ENCODE measurements around the gene ANAPC2.
A peak's percentile ranks its signal among the peaks of the same experiment; 100 is the strongest.

ANAPC2 gene

DNA sequence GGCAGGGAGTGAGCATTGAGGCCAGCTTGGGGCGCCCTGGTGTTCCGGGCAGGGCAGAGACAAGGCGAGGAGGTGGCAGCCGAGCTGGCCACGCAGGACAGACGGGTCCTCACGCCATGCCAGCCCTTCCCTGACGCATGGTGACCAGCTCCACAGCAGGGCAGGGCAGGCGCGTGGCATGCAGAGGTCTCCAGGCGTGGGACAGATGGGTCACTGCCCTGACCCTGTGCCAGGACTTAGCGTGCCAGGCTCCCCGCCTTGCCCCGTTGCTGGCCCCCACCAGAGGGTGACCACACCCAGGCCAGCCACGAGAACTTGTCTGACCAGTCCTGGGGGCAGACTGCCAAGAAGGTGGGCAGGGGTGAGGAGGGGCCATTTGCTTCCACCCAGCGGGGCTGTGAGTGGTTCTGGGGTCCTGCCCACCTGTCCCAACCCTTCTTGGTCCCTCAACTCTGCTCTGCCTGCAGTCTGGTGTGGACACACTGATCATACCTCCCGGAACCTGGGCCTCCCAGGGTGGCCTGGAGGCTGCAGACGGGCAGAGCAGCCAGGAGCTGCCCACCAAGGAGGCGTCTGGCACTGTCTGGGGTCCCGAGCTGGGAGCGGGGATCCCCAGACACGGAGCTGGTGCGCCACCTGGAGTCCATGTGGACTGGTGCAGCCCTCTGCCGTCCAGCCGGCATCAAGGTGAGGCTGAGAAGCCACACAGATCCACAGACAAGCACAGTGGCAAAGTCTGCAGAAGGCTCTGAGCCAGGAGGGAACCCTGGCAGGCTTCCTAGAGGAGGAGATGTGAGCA lies 38.9 kb upstream of the ANAPC2 start, which contains the start of gene RNF224:
TSS of gene RNF224 (plus strand) at position 449 of the 799 bp plus-strand sequence. CDS start 834 bp downstream, outside the sequence.
- peak; percentile 80 for DNase-seq

DNA sequence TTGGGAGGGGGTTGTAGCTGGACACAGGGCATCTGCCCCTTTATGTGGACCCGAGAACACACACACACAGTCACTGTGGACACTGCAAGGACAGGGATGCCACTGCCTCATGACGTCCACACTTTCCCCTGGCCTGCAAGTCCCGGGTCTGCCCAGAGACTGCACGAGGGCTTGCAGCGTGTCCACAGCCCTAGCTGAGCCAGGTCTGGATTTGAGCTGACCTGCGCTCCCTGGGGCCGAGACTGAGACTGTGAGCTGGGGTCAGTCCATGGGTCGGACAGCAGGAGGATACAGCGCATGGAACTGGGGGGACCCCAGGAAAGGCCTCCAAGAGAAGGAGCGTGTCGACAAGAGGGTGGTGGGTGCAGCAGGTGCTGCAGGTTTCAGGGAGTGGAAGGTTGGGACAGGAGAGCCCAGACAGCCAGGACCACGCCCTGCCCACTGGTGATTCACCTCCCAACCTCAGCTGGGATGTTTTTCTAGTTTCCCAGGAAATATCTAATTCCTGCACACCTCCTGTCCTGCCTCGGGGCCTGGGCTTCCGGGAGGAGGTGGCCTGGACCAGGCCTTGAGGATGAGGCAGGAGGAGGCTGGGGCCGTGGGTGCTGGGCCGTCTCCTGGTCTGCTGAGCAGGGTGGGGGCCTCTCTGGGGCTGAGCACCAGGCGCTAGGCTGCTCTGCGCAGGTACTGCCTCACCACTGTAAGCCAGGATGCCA lies 38.1 kb upstream of the ANAPC2 start:
- no peak for DNase-seq

DNA sequence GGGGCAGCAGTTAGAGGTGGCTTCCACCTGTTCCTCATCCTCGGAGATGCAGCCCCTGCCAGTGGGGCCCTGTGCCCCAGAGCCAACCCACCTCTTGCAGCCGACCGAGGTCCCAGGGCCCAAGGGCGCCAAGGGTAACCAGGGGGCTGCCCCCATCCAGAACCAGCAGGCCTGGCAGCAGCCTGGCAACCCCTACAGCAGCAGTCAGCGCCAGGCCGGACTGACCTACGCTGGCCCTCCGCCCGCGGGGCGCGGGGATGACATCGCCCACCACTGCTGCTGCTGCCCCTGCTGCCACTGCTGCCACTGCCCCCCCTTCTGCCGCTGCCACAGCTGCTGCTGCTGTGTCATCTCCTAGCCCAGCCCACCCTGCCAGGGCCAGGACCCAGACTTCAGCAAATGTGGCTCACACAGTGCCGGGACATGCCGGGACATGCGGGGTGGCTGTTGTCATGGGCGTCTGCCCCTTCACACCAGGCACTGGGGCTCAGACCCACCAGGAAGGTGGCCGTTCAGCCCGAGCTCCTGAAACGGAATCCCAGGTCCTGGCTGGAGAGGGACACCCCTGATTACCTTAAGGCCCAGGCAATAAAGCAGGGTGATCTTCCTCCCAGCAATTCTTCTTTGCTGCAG lies 37.5 kb upstream of the ANAPC2 start:
- DNase-seq, result no peak

DNA sequence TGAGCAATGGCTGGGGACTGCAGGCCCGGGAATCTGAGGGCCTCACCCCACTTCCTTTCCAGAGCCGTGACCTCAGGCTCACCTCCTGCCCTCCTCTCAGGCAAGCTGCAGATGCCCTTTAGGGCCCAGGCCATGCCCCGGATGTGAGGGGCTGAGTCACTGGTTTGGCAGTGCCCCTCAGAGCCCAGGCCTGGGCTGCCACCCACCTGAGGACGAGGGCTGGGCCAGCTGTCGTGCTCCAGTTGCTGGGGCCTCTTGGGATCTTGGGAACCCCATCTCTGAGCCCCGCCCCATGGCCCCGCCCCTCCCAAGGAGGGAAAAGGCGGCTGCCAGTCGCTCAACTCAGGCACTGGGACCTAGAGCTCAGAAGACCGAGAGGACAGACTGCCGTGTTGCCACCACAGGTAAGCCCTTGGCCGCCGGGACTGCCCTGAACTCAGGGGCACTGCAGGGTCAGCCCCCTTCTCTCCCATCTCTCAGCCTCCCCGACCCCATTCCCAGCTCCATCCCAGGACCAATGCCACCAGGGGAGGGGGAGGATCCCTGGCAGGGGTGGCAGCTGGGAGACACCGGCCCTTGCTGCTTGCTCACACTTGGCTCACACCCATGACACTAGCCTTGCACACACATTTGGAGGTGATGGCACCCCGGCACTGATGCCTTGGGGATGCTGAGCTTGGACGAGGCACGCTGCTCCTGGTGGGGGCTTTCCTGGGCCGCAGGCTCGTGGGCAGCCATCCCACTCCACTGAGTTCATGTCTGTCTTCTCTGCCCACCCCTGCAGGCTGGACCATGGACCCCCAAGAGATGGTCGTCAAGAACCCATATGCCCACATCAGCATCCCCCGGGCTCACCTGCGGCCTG lies 36.7 kb upstream of the ANAPC2 start, which contains the start of gene CYSRT1:
TSS of gene CYSRT1 (plus strand) at position 345 of the 865 bp plus-strand sequence. CDS start at position 793, 448 bp downstream.
- DNase-seq, result no peak

DNA sequence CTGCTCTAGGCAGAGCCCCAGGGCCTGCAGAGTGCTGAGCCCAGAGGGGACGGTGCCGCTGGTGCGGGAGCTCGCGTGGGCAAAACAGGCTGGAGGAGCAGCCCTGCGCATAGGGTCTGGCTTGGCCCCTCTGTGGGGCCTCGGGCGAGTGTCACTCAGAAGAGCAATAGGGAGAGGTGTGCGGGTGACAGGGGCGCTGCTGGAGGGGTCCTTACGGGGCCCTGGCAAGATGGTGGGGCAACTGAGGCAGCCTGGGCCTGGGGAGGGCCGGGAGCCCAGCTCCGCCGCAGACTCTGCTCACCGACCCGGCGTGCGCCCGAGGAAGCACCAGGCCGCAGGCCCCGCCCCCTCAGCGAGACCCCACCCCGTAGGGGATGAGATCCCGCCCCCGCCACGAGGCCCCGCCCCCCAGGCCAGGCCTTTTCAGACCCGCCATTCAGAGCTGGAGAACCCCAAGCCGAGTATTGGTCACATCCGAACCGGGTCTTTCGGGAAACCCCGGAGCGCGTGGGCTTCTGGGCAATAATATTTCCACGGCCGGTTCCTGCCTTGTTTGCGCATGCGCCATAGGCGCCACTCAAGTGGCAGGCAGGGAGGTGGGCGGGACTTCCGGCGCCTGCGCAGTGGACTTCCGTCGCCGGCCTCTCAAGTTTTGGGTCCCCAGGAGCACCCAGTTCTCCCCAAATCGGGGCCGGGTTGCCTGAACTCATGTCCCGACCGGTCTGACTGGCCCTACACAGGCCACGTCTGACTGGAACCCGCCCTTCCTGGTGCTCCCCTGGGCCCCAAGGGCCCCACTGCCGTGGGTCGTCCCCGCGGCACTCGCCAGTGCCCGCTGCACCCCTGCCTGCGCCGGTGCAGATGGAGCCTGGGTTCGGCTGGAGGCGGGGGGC lies 35.0 kb upstream of the ANAPC2 start:
- peak; percentile 98 for DNase-seq

DNA sequence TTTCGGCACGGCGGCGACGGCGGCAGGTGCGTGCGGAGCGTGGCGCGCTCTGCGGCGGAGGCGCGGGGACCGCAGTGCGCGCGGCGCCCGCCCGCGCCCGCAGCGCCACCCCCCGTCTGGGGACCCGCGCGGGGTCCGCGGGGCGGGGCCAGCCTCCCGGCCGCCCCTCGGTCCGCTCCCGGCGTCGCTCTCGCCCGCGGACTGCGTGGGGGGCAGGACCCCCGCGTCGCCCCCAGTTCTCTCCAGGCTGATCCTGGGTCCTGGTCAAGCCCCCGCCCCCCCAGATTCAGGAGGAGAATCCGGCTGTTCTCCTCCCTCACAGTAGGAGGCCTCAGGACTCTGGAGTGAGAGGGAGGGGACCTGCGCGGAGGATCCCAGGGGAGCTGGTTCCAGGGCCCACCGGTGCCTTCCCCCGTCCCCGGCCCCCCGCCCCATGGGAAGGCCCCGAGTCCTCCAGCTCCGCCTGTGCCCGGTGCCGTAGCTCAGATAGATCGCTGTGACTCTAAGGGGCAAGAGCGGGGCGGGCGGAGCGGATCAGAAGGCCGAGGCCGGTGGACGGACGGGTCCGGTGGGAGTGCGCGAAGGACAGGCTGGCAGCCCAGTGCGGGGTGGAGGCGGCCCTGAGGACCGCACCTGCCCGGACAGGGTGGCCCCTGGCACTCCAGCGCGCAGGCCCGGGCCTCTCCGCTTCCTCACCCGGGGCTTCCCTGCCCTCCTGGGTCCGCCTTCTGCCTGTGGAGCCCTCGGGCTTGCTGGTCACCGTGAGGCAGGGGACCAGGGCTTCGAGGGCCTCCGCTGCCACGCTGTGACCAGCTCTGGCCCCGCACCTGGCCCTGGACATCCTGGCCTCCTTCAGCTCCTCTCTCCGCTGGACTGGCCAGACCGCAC lies 34.1 kb upstream of the ANAPC2 start, which contains the start of gene RNF208:
TSS of gene RNF208 (minus strand) at position 51 of the 888 bp plus-strand sequence. CDS start 1,028 bp downstream, outside the sequence.
- DNase-seq, result no peak

DNA sequence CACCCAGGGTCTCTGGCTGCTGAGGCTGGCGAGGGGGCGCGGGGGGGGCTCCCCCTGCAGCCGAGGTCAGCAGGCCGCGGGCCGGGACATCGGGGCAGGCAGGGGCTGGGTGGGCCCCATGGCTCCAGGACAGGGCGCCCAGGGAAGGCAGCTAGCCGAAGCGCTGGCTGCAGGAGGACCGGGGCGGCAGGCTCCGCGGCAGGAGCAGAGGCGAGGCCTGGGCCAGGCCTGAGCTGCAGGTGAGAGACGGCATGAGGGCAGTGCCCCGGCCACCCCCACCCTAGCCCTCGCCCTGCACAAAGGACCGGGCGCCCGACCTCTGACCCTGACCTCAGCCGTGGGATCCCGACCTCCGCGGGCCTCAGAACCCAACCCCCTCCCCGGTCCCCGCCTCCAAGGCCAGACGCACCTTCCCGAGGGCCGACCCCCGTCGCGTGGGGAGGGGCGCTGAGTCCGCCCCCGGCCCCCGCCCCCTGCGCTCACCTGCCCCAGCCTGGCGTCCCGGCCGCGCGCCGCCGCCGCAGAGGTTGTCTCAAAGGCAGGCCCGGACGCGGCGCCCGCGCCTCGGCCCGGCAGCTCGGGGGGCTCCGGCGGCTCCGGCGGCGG lies 33.2 kb upstream of the ANAPC2 start:
- no peak for DNase-seq

DNA sequence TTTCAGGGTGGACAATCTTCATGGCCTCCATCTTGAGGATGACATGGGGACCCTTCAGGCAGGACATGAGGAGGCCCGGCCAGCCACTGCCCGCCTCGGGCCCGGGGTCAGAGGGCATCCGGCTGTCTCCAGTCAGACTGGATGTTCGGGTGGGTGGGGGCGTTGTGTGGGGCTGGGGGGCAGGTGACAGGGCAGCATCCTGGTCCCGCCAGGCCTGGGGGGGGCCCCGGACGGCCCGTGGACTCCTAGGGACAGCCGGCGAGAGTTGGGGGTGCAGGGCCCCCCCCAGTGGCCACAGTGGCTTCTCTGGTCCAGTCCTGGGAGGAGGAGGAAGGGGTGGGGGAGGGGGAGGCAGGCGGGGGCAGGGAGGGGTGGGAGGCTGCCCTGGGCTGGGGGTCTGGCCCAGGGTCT lies 32.7 kb upstream of the ANAPC2 start:
- no peak for DNase-seq

DNA sequence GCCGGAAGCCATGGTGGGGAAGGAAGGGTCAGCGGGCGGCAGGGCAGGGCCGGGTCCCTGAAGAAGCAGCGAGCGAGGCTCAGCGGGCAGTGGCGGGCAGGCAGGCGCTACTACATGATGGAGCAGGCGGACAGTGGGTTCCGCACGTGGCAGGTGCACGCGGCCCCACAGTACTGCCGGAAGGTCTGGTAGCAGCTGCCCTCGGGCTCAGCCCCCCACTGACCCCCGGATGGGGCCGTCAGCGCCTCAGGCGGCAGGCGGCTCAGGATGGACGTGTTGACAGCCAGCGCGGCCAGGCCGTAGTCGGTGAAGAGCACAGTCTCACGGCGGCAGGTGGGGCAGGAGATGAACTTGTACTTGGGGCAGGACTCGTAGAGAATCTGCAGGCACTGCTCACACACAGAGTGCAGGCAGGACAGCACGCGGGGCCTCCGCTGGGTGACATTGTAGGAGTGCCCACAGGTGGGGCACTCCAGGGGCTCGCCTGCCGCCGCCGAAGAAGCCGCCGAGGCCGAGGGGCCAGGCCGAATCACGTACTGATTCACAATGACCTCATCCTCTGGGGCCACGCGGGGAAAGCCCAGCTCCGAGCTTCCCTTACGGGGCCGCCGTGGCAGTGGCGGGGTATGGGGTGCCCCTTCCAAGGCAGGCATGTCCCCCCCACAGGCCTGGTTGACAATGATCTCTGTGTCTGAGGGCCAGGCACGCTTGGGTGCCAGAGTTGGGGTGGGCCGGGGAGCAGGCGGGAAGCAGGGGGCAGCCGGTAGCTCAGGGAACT lies 32.1 kb upstream of the ANAPC2 start:
- no peak for DNase-seq

DNA sequence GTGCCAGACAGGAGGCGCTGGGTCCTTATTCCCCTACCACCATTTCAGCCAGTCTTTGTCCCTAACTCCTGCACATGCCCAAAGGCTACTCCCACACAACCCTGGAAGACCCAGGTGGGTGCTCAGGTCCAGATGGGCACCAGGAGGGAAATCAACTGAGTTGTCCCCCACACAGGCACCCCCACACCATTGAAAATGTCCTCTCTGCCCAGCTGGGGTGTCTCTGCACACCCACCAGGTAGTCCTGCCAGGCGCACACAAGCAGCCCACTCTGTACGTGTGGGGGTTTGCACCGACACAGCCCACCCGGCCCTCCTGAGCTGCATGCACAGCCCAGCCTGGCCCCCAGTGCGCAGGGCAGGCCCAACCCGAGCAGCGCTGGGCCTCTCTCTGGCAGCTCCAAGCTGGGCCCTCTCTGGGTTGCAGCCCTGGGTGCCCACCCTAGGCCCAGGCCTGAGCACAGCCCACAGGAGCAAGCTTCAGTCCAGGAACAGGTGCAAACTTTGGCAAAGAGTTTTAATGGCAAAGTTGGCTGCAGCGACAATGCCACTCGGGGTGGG lies 31.5 kb upstream of the ANAPC2 start:
- DNase-seq, result no peak

DNA sequence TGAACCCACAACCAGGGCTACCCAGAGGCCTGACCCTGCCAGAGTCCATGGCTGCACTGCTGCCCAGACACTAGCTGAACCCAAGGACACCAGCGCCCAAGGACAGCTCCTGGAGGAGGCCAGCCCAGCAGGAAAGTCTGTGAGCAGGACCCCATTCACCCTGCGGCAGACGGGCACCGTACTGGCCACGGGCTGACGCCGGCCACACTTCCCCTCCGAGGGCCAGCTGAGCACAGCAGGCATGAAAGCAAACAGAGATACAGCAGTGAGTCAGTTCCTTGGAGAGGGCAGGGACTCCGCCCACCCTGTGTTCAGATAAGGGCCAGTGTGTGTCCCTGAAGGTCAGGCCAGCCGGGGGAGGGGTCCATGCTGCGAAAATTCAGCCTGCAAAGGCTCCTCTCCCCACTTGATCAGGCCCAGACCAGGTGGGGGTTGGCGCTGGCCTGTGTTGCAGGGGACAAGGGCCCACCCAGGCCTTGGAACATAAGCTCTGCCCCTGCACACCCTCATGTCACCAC lies 30.5 kb upstream of the ANAPC2 start:
- no peak for DNase-seq

DNA sequence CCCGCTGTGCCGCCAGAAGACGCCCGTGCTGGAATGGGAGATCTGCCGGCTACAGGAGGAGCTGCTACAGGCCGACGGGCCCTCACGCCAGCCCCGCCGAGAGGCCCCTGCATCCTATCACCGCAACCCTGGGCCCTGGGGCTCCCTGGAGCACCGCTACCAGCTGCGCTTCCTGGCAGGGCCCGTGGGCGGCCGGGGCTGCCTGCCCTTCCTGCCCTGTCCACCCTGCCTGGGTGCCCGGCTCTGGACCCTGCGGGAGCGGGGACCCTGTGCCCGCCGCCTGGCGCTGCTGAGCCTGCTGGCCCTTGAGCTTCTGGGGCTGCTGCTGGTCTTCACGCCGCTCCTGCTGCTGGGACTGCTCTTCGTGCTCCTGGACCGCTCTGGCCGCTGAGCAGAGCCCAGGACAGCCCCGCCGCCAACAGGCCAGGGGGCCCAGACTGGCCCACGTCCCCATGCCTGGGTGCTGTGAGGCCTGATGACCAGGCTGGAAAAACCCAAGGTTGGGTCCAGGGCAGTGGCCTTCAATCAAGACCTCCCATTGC lies 29.9 kb upstream of the ANAPC2 start:
- no peak for DNase-seq

DNA sequence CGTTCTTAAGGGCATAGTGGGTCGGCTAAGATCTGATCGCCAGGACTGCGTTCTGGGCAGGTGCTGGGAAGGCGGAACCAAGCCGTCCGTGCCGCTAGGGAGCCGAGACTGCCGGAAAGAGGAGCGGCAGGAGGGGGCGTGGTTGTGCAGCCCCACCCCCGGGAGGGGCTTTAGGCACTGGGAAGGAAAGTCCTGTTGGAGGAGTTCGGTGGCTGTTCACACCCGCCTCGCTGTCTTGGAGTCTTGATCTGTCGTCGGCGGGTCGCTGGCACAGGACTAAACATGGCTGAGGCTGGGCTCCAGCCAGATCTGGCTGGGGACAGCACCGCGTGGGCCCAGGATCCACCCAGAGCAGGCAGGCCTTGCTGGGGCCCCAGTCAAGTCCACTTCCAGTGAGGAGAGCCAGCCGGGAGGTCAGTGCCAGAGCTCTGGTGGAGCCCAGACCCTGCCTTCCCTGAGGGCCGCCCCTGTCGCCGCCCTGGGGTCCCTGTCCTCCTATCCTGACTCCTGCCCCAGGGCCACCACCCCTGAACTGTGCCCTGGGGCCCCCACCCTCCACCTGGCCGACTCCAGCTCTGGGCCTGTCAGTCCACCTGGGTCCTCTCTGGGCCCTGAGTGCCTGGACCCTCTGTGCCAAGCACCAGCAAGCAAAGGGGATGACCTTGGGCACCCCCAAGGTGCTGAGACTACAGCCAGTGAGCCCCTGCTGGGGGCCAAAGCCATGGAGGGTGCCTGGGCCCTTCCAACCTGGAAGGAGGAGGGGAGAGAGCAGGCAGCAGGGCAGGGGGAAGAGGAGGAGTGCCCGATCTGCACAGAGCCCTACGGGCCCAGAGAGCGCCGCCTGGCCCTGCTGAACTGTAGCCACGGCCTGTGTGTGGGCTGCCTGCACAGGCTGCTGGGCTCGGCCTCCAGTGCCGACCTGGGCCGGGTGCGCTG lies 29.2 kb upstream of the ANAPC2 start:
- no peak for DNase-seq

DNA sequence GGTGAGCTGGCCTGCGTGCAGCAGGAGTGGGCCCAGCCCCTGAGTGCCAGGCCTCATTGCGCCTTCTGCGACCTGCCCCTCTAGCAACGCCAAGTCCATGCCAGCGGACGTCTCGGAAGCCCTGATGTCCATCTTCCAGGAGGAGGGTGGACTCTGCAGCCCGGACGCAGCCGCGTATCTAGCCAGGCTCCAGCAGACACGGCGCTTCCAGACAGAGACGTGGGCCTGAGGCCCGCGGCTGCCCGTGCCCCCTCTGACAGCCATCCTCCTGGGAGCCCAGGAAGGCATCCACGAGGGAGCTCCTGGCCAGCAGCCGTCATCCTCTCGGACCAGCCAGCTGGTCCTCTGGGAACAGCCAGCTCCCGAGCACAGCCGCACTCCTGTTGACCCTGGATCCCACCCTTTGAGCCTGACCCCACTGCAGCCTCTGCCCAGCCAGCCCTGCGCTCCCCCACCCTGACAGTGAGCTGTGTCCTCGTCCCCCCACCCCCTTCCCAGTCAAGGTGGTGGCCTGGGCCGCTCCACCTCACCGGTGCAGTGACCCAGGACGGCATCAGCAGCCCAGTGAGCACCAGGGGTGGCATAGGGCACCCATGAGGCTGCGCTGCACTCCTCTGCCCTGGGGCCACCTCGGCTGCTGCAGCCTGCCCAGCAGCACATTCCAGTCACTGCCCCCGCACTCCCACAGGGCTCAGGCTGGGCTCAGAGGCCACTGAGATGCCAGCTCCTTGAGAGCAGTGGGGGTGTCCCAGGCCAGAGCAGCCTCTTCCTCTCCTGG lies 28.0 kb upstream of the ANAPC2 start:
- DNase-seq, result no peak

DNA sequence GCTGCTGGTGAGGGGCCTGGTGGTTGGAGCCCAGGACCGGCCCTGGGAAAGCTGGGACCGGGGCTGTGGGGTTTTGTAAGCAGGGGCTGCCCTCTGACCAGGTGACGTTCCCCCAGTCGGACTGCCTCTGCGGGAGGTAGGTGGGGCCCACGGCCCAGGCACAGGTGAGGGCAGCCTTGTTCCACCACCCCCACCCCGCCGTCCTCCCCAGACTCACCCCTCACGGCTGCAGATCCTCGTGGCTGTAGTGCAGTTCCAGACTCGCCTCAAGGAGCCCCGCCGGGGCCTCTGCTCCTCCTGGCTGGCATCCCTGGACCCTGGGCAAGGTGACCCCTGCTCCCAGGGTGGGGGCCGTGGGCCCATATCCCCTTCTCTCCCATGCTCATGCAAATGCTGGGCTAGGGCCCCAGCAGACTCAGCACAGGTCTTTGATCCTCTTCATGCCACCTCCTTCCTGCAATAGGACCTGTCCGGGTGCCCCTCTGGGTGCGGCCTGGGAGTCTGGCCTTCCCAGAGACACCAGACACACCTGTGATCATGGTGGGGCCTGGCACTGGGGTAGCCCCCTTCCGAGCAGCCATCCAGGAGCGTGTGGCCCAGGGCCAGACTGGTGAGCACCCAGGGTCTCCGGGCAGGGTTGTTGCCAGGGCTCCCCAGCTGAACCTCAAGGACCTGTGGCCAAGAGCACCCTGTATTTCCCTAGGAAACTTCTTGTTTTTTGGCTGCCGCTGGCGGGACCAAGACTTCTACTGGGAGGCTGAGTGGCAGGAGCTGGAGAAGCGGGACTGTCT lies 27.0 kb upstream of the ANAPC2 start:
- no peak for DNase-seq

Measured in right hindlimb (tissue), 1 donor.